HUES6 (cell line): ENCODE measurements around the gene WDR5B.
"Not testable (repeated sequence)": the region's sequence is repeated elsewhere in the genome, so short reads cannot be mapped to it uniquely, and the experiment has no call there.

Source experiments
- H3K27ac ChIP-seq: 2 replicates; pipeline ENCODE4 v1.7.0; 2013; ENCODE audit warnings: low read depth, mild to moderate bottlenecking, low read length, inconsistent platforms
- H3K27me3 ChIP-seq: 2 replicates; pipeline ENCODE4 v1.6.1; 2013; ENCODE audit warnings: low read length; ENCODE audit not compliant: control insufficient read depth, insufficient read depth
- H3K36me3 ChIP-seq: 2 replicates; pipeline ENCODE4 v1.6.1; 2013; ENCODE audit warnings: low read length; ENCODE audit not compliant: control insufficient read depth, insufficient read depth
- H3K4me1 ChIP-seq: 2 replicates; pipeline ENCODE4 v1.6.1; 2013; ENCODE audit warnings: low read length; ENCODE audit not compliant: control insufficient read depth, insufficient read depth
- H3K4me3 ChIP-seq: 2 replicates; pipeline ENCODE4 v1.5.1; 2013; ENCODE audit warnings: low read depth, low read length
- H3K9ac ChIP-seq: one replicate; pipeline ENCODE4 v1.6.1; 2013; ENCODE audit warnings: mild to moderate bottlenecking, low read length
- H3K9me3 ChIP-seq: 2 replicates; pipeline ENCODE4 v1.6.1; 2013; ENCODE audit warnings: low read depth, low read length; ENCODE audit not compliant: control insufficient read depth, insufficient read depth

Gene WDR5B

GRCh38 chr3:122365582-122366378 lies 50.1 kb downstream of the WDR5B start:
- H3K36me3 ChIP-seq: peaks cover 79% of the 10 kb centered on the region
- H3K4me1 ChIP-seq, H3K9me3 ChIP-seq, H3K27me3 ChIP-seq, H3K27ac ChIP-seq, H3K4me3 ChIP-seq, H3K9ac ChIP-seq: not testable (repeated sequence)

- Histone ChIP-seq H3K9ac (no peak overlapping the region), H3K27ac (no peak overlapping the region), H3K27me3 (no peaks in the 10 kb centered on the region), H3K36me3 (peaks cover 72% of the 10 kb centered on the region), H3K4me1 (peaks cover 6% of the 10 kb centered on the region; the same call in 1 of the 2 replicates), H3K4me3 (no peak overlapping the region), H3K9me3 (no peaks in the 10 kb centered on the region)
Measured at GRCh38 chr3:122365073-122365472, 50.8 kb downstream of the WDR5B start.

DNA sequence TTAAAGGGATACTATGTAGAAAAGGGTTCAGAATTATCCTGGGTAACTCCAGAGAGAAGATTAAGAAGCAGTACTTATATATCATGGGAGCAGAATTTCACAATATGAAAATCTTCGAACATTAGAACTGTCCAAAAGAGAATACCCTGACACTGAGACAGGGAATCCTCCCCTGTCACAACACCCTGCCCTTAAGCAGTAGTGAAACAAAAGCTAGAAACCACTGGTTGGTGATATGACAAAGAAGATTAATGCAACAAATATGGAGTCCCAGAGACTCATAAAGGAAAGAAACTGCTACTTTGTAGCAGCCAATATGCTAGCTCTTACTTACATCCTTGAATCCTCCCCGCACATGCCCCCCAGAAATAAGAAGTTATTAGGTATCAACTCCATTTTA lies 51.4 kb downstream of the WDR5B start:
- Histone ChIP-seq H3K36me3 (peaks cover 67% of the 10 kb centered on the region), H3K4me3 (no peak overlapping the region), H3K9ac (no peak overlapping the region), H3K27ac (no peak overlapping the region), H3K27me3 (no peaks in the 10 kb centered on the region), H3K9me3 (no peaks in the 10 kb centered on the region), H3K4me1 (peaks cover 6% of the 10 kb centered on the region; the same call in 1 of the 2 replicates)
